ENCODE measurements around the gene MRPL49. TPM values are rescaled to one million over a fixed set of nuclear protein-coding genes. Genes with fewer than 3 reads are reported as not detected.

Gene MRPL49
- total and polyA plus RNA-seq, 2 of the 13 experiments (the other 11 are each of a cell fraction or from before 2014, with no cell fraction given), result 39.2 to 53.3 TPM

GRCh38 chr11:65134952-65135632 lies 13.0 kb downstream of the MRPL49 start (continued):
- no peak for TF ChIP-seq ZNF839 (CRISPR knock-in tag; IDR thresholded peaks at IDR 0.05; ENCODE audit: borderline replicate concordance)
- no peak for TF ChIP-seq CREBL2 (CRISPR knock-in tag; IDR thresholded peaks at IDR 0.05; ENCODE audit: borderline replicate concordance)
- no peak for TF ChIP-seq MIER3 (CRISPR knock-in tag; IDR thresholded peaks at IDR 0.05; ENCODE audit: borderline replicate concordance)
- no peak for TF ChIP-seq ZNF407 (CRISPR knock-in tag; IDR thresholded peaks at IDR 0.05; ENCODE audit: not compliant biosample characterization)
- no peak; the same call in 1 of the 2 replicates for TF ChIP-seq NR2F6 (IDR thresholded peaks at IDR 0.05)
- TF ChIP-seq NR2F6 (CRISPR knock-in tag; IDR thresholded peaks at IDR 0.05), result no peak; the same call in 1 of the 2 replicates
- no peak for TF ChIP-seq NPAS2 (CRISPR knock-in tag; IDR thresholded peaks at IDR 0.05; ENCODE audit: borderline replicate concordance)
- no peak for TF ChIP-seq ZNF17 (CRISPR knock-in tag; IDR thresholded peaks at IDR 0.05)
- TF ChIP-seq JUNB (CRISPR knock-in tag; IDR thresholded peaks at IDR 0.05; ENCODE audit: borderline replicate concordance), result no peak
- peak; percentile 89 for TF ChIP-seq SP2 (CRISPR knock-in tag; IDR thresholded peaks at IDR 0.05)
- TF ChIP-seq THAP9 (CRISPR knock-in tag; IDR thresholded peaks at IDR 0.05; ENCODE audit: borderline replicate concordance), result no peak; the same call in 1 of the 2 replicates
- TF ChIP-seq ZMYM2 (CRISPR knock-in tag; IDR thresholded peaks at IDR 0.05), result no peak
- TF ChIP-seq SMARCC2 (IDR thresholded peaks at IDR 0.05), result no peak

Data from HepG2 (cell line).